ENCODE data around the gene RAPGEF1. TPM values are rescaled to one million over a fixed set of nuclear protein-coding genes. Genes with fewer than 3 reads are reported as not detected.
A peak's percentile ranks its signal among the peaks of the same experiment; 100 is the strongest.
"Not testable (repeated sequence)": the region's sequence is repeated elsewhere in the genome, so short reads cannot be mapped to it uniquely, and the experiment has no call there.

Gene RAPGEF1
- total RNA-seq, 2 donors from 2014 or later: 74.5 to 90.8 TPM

DNA sequence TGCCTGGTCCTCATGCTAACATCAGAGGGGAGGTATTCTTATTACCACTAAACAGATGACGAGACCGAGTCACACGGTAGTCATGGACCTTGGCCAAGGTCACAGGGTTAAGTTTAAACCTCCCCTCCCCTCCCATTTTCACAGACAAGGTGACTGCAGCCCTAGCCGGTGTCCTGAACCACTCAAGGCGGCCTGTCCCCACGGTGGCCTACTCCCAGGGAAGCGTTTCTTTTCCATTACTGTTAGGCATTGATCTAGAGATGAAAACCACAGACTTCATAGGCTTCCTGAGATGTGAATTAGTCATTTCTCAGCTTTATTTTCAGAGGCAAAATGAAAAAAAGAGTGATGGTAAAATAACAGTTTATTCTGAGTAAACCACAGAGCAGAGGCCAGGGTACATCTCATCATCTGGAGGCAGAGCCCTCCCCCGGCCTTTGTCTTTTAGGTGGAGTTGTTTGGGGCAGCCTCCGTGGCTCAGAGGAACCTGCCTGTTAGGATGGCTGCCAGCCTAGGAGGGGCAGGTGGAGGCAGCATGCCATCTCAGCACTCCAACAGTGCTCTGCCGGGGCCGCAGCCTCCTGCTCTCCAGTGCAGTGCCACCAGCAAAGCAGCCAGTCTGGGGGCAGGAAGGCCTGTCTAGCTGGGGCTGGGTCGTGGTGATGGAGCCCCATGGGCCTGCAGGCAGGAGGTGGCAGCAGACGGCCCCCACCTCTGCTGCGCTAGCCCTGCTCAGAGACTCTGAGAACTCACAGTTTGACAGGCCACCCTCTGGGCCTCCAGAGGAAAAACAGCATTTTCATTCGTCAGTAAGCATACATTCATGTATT is 71.2 kb downstream of the RAPGEF1 start:
- intact Hi-C loops (cut with DNase I): no loop called here
- no peak for DNase-seq (ENCODE audit: low spot score)

- intact Hi-C loops (cut with DNase I): no loop called here
- no peak for DNase-seq (ENCODE audit: low spot score)
These were observed 71.8 kb downstream of the RAPGEF1 start for GRCh38 chr9:131668057-131668438.

DNA sequence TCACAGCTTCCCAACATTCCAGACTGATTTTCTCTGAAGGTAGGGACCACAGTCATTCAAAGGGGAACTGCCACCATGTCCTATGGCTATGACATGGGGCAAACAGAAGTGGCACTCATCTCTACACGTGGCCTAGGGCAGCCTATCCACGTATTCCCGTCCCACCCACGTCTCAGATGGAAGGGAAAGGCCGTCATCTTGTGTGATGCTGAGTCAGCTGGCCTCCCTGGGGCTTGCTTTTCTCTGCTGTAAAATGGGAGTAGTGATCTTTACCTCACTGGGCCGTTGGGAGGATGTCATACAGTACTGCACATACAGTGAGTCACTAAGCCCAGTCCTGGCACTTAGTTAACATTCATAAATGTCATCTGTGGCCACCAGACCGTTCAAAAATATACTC is 72.3 kb downstream of the RAPGEF1 start:
- no peak for DNase-seq (ENCODE audit: low spot score)
- intact Hi-C loops (cut with DNase I): no loop called here

DNA sequence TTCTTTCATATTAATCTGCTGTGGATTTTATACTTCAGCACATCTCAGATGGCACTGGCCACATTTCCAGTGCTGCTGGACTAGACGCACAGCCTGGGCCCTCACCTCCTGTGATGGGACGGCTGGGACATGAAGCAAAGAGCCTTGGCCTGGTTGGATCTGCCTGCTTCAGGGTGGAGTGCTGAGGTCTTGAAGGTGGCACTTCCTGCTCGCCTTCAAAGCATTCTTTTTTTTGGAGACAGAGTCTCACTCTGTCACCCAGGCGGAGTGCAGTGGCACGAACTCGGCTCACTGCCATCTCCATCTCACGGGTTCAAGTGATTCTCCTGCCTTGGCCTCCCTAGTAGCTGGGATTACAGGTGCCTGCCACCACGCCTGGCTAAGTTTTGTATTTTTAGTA is 73.1 kb downstream of the RAPGEF1 start:
- intact Hi-C loops (cut with DNase I): no loop called here
- no peak for DNase-seq (ENCODE audit: low spot score)

- DNase-seq (ENCODE audit: low spot score): no peak
- intact Hi-C loops (cut with DNase I): no loop called here
These were observed 73.8 kb downstream of the RAPGEF1 start for GRCh38 chr9:131666029-131666428.

DNA sequence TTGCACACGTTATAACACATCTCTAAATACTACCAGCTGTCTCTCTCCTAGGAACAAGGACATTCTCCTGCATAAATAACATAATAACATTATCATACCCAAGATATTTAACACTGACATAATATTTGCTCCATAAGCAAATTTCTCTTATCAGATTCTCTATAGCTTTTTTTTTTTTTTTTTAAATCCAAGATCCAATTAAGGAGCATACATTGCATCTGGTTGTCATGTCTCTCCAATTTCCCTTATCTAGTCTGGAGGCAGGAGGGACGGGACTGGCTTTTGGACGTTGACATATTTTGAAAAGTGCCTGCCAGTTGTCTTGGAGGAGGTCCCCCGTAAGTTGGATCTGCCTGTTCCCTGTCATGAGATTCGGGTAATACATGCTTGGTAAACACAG is 76.6 kb downstream of the RAPGEF1 start:
- intact Hi-C loops (cut with DNase I): no loop called here
- DNase-seq (ENCODE audit: low spot score): no peak

DNA sequence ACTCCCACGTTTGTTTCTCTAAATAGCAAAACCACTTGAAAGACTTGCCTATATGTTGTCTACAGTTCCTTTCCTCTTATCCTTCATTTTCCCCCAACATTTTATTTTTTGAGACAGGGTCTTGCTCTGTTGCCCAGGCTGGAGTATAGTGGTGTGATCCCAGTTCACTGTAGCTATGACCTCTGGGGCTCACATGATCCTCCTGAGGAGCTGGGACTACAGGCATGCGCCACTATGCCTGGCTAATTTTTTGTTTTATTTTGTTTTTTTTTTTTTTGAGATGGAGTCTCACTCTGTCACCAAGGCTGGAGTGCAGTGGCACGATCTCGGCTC is 77.6 kb downstream of the RAPGEF1 start:
- intact Hi-C loops (cut with DNase I); DNase-seq (ENCODE audit: low spot score): not testable (repeated sequence)

GRCh38 chr9:131661568-131662288 is 78.1 kb downstream of the RAPGEF1 start:
- DNase-seq (ENCODE audit: low spot score): no peak
- intact Hi-C loops (cut with DNase I): no loop called here

GRCh38 chr9:131660466-131661405 is 79.1 kb downstream of the RAPGEF1 start:
- intact Hi-C loops (cut with DNase I): no loop called here
- DNase-seq (ENCODE audit: low spot score): no peak

DNA sequence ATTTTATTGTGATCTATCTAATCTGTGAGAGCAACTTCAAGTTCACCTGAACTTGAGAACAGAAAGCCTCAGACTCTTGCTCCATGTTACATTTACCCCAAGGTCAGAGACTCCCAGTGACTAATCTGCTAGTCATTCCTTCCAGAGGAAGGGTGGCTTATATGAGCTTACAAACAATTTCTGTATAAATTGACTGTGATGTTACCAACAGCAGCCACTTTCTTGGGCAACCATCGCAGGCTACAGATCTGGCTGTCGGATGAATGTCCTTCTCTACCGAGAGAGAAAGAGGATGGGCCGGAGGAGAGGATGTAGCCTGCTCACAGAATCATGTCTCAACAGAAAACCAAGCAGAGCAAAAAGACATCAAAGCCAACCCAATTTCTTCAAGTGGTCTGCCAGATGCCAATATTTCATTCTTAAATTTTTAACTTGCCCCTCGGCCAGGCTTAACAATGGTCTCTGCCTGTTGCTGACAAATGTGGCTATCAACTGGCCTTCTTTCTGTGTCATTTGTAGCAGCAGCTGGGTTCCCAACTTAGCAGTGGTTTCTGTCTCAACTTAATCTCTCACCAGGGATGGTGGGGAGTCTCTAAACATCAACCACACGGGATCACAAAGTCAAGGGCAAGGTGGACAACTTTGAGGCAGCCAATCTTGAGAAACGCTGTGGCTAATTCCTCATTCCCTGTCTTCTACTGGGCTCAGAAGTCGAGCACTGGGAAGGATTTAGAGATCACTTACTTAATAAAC is 81.3 kb downstream of the RAPGEF1 start:
- intact Hi-C loops (cut with DNase I): no loop called here
- no peak for DNase-seq (ENCODE audit: low spot score)

DNA sequence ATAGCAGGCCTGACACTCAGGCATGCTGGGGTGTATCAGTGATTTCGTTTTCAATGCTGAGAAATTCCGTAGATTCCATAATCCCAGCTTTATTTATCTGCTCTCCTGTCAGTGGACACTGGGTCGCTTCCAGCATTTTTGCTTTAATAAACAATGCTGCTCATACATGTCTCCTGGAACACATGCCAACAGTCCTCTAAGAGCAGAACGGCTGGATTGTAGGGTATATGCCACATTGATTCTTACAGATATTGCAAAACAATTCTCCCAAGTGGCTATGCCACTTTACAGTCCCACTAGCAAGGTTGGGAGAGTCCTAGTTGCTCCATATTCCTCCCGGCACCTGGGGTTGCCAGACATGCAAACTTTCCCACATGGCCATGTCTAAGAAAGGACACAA is 81.9 kb downstream of the RAPGEF1 start:
- DNase-seq (ENCODE audit: low spot score): no peak
- intact Hi-C loops (cut with DNase I): no loop called here

GRCh38 chr9:131657456-131657855 is 82.4 kb downstream of the RAPGEF1 start:
- intact Hi-C loops (cut with DNase I): no loop called here
- DNase-seq (ENCODE audit: low spot score): no peak

- intact Hi-C loops (cut with DNase I): no loop called here
- DNase-seq (ENCODE audit: low spot score): no peak
These were observed 82.9 kb downstream of the RAPGEF1 start for GRCh38 chr9:131657037-131657377.

DNA sequence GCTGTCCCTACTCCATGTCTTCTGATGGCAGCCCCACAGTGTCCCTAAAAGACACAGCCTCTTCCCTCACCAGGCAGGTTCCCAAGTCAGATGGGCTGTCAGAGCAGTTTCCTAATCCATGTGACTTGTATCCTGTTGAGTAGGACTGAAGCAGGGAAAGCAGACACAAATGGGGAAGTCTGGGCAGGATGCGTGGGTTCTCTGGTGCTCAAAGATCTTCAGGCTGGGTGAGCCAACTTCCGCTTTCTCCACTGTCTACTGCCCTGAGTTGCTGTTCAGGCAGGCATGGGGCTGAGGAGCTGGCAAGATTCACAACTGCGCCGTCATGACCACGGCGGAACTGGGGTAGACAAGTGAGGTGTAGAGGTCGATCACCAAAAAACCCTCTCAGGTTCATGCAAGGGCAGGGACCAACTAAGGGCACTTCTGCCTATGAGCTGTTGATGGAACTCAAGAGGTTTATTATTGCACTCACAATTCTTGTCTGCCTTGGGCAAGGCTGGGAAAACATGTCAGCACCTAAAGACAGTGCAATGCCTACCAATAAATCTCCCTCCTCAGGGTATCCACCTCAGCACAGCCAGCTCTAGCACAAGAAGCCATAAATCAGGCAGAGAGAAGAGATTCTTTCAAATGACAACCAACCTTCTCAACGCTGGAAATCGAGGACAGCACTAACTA is 83.4 kb downstream of the RAPGEF1 start:
- intact Hi-C loops (cut with DNase I): no loop called here
- peak; percentile 92 for DNase-seq (ENCODE audit: low spot score)

- intact Hi-C loops (cut with DNase I); DNase-seq (ENCODE audit: low spot score): not testable (repeated sequence)
These were observed 85.5 kb downstream of the RAPGEF1 start for GRCh38 chr9:131654369-131654768.

DNA sequence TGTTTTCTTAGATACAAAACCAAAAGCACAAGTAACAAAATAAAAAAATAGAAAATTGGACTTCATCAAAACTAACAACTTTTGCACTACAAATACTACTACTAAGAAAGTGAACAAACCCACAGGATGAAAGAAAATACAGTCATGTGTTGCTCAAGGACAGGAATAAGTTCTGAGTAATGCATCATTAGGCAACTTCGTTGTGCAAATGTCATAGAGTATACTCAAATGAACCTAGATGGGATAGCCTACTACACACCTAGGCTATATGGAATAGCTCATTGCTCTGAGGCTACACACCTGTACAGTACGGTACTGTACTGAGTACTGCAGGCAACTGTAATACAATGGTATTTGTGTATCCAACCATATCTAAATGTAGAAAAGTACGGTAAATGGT is 88.3 kb downstream of the RAPGEF1 start:
- intact Hi-C loops (cut with DNase I): no loop called here
- DNase-seq (ENCODE audit: low spot score): no peak

DNA sequence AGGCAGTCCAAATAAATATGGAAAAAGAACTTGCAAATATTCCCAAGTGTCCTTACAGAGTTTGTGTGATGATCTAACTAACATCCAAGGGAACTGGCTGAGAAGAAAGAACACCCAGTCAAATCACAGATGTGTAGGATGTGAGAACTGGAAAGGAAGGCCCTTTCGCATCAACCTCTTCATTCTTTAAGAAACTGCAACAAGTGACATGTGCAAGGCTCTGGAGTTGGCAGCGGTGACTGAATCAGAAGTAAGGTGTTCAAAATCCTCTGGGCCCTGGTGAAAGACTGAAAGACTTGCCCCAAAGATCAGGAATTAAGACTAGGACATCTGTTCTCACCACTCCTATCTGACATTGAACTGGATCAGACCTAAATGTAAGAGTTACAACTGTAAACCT is 88.7 kb downstream of the RAPGEF1 start:
- intact Hi-C loops (cut with DNase I): no loop called here

DNA sequence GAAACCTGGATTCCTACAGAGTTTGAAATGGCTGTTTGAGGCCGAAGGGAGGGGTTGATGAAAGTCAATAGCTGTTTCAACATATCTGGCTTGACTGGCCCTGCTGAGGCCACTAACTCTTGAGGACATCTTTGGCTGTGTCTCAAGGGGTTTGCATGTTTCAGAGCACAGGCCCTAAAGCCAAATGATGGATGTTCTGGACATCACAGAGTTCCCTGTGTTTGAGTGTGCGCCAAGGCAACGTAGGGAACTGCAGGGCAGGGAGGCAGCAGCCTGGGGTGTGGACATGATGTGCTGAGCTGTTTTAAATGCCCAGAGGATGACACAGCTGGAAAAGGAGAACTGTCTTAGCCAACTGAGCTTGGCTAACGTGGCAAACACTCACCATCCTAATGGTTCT is 89.6 kb downstream of the RAPGEF1 start:
- peak; percentile 94 for DNase-seq (ENCODE audit: low spot score)

More for the DNA sequence above, 88.7 kb downstream of the RAPGEF1 start:
- no peak for DNase-seq (ENCODE audit: low spot score)

DNA sequence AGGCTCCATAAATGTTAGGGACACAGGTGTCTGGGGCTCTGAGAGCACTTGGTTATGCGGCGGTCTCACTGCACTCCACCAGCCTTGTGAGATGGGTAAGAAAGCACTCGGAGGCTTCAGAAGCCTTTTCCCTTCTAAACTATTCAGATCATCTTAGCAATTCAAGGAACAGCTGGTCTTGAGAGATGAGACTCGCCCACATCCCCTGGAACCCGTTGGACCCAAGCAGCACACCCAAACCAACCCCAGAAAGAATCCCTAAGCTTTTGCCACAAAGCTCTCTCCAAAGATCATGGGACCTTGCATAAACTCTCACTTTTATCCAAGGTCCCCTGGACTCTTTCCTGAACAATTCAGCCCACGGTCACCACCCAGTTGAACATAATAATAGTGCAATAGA is 90.2 kb downstream of the RAPGEF1 start:
- DNase-seq (ENCODE audit: low spot score): no peak
- intact Hi-C loops (cut with DNase I): no loop called here

More for the DNA sequence above, 89.6 kb downstream of the RAPGEF1 start:
- intact Hi-C loops (cut with DNase I): no loop called here

Measured in posterior vena cava (tissue), 2 donors.